ENCODE results near the gene DPF3.

Gene DPF3

GRCh38 chr14:72679536-72680151, 214.3 kb downstream of the DPF3 start:
- no peak overlapping the region for H3K4me3 ChIP-seq (replicated peaks; ENCODE audit: low read depth, low read length)
- H3K36me3 ChIP-seq (ENCODE audit: control insufficient read depth, insufficient read depth, low read length) = no peaks in the 10 kb centered on the region
- H3K27me3 ChIP-seq (replicated peaks; ENCODE audit: control insufficient read depth, insufficient read depth, low read length) = no peaks in the 10 kb centered on the region
- TF ChIP-seq, protein P1, sequence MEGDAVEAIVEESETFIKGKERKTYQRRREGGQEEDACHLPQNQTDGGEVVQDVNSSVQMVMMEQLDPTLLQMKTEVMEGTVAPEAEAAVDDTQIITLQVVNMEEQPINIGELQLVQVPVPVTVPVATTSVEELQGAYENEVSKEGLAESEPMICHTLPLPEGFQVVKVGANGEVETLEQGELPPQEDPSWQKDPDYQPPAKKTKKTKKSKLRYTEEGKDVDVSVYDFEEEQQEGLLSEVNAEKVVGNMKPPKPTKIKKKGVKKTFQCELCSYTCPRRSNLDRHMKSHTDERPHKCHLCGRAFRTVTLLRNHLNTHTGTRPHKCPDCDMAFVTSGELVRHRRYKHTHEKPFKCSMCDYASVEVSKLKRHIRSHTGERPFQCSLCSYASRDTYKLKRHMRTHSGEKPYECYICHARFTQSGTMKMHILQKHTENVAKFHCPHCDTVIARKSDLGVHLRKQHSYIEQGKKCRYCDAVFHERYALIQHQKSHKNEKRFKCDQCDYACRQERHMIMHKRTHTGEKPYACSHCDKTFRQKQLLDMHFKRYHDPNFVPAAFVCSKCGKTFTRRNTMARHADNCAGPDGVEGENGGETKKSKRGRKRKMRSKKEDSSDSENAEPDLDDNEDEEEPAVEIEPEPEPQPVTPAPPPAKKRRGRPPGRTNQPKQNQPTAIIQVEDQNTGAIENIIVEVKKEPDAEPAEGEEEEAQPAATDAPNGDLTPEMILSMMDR (IDR thresholded peaks at IDR 0.05; ENCODE audit: insufficient read depth, low read length, poor library complexity, severe bottlenecking) = no peak
- no peak for DNase-seq (ENCODE audit: extremely low read depth, insufficient read length)

GRCh38 chr14:72679141-72679535, 214.8 kb downstream of the DPF3 start:
- no peak overlapping the region for H3K4me3 ChIP-seq (replicated peaks; ENCODE audit: low read depth, low read length)
- no peak for DNase-seq (ENCODE audit: extremely low read depth, insufficient read length)
- TF ChIP-seq, protein P1 (IDR thresholded peaks at IDR 0.05; ENCODE audit: insufficient read depth, low read length, poor library complexity, severe bottlenecking) = no peak
- H3K36me3 ChIP-seq (ENCODE audit: control insufficient read depth, insufficient read depth, low read length) = no peaks in the 10 kb centered on the region
- no peaks in the 10 kb centered on the region for H3K27me3 ChIP-seq (replicated peaks; ENCODE audit: control insufficient read depth, insufficient read depth, low read length)

- TF ChIP-seq, protein P1 (IDR thresholded peaks at IDR 0.05; ENCODE audit: insufficient read depth, low read length, poor library complexity, severe bottlenecking) = no peak
Measured at GRCh38 chr14:72678356-72678755, 215.5 kb downstream of the DPF3 start.

GRCh38 chr14:72677664-72678063, 216.2 kb downstream of the DPF3 start:
- TF ChIP-seq, protein P1 (IDR thresholded peaks at IDR 0.05; ENCODE audit: insufficient read depth, low read length, poor library complexity, severe bottlenecking) = no peak
- Histone ChIP-seq H3K27me3 (replicated peaks; ENCODE audit: control insufficient read depth, insufficient read depth, low read length) (no peaks in the 10 kb centered on the region), H3K4me3 (replicated peaks; ENCODE audit: low read depth, low read length) (no peak overlapping the region), H3K36me3 (ENCODE audit: control insufficient read depth, insufficient read depth, low read length) (no peaks in the 10 kb centered on the region)
- DNase-seq (ENCODE audit: extremely low read depth, insufficient read length) = no peak

More at GRCh38 chr14:72678356-72678755, 215.5 kb downstream of the DPF3 start:
- DNase-seq (ENCODE audit: extremely low read depth, insufficient read length) = no peak
- Histone ChIP-seq H3K36me3 (ENCODE audit: control insufficient read depth, insufficient read depth, low read length) (no peaks in the 10 kb centered on the region), H3K4me3 (replicated peaks; ENCODE audit: low read depth, low read length) (no peak overlapping the region), H3K27me3 (replicated peaks; ENCODE audit: control insufficient read depth, insufficient read depth, low read length) (no peaks in the 10 kb centered on the region)

- no peaks in the 10 kb centered on the region; the same call in 1 of the 2 replicates for H3K36me3 ChIP-seq (ENCODE audit: control insufficient read depth, insufficient read depth, low read length)
- TF ChIP-seq, protein P1 (IDR thresholded peaks at IDR 0.05; ENCODE audit: insufficient read depth, low read length, poor library complexity, severe bottlenecking) = no peak
- no peak for DNase-seq (ENCODE audit: extremely low read depth, insufficient read length)
- no peak overlapping the region for H3K4me3 ChIP-seq (replicated peaks; ENCODE audit: low read depth, low read length)
- H3K27me3 ChIP-seq (replicated peaks; ENCODE audit: control insufficient read depth, insufficient read depth, low read length) = no peaks in the 10 kb centered on the region
Measured at GRCh38 chr14:72675126-72675525, 218.8 kb downstream of the DPF3 start.

- no peak overlapping the region for H3K4me3 ChIP-seq (replicated peaks; ENCODE audit: low read depth, low read length)
- TF ChIP-seq, protein P1 (IDR thresholded peaks at IDR 0.05; ENCODE audit: insufficient read depth, low read length, poor library complexity, severe bottlenecking) = no peak
- DNase-seq (ENCODE audit: extremely low read depth, insufficient read length) = no peak
- no peaks in the 10 kb centered on the region; the same call in none of the 2 replicates for H3K36me3 ChIP-seq (ENCODE audit: control insufficient read depth, insufficient read depth, low read length)
- no peaks in the 10 kb centered on the region for H3K27me3 ChIP-seq (replicated peaks; ENCODE audit: control insufficient read depth, insufficient read depth, low read length)
Measured at GRCh38 chr14:72673179-72673578, 220.7 kb downstream of the DPF3 start.
